ENCODE measurements around the gene HPCAL1. TPM values are rescaled to one million over a fixed set of nuclear protein-coding genes. Genes with fewer than 3 reads are reported as not detected.

The HPCAL1 gene
- total and polyA plus RNA-seq, 4 experiments from 2014 or later: 77.1 to 114 (median 90.4) TPM

DNA sequence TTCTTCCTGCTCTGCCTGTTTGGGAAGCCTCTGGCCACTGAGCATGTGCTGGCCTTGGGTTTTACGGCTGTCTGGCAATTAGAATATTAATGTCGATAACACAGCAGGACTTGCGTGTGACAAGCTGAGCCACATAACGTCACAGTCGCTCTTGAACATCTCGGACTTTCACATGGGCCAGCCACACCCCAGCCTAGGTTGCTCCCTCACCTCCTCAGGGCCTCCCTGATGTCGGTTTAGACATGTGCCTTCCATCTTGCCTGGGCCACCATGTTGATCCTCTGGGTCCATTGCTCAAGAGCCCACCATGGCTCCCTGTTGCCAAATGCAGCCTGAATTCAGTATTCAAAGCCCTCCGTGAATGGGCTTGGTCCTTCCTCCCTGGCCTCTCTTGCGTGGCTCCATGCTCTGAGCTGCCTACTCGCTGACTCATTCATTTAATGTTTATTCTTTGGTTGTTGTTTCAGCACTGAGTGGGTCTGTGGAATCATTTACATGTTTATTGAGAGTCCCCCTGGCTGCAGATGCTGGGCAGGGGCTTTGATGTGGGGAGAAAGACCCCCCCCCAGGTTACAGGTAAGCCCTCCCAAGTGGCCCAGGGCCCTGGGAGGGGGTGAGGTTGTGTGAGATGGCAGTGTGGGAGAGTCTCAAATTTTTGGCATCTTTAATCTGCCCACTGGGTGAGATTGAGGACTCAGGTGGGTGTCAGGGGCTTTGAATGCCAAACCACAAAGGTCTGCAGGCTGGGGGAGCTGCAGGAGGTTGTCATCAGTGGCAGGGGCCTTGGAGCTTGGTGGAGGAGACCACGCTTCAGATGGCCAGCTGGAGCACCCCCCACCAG is 83.4 kb downstream of the HPCAL1 start:
- H3K4me1 Mint-ChIP-seq: peaks cover 45 to 95% (median 77%) of the 10 kb centered on the region in 4 donors
- Histone ChIP-seq H3K4me1 (ENCODE audit: insufficient read depth, low read length) (peaks cover 96% of the 10 kb centered on the region), H3K36me3 (ENCODE audit: insufficient read depth, low read length) (no peaks in the 10 kb centered on the region), H3K27ac (ENCODE audit: low read depth, low read length) (no peak overlapping the region), H3K4me3 (ENCODE audit: low read length in 2 of 2) (no peak overlapping the region), H3K27me3 (ENCODE audit: insufficient read depth, low read length) (no peaks in the 10 kb centered on the region), H3K9me3 (ENCODE audit: control insufficient read depth in 1 of 2, low read length in 2 of 2) (no peaks in the 10 kb centered on the region)
- no peaks in the 10 kb centered on the region for H3K9me3 Mint-ChIP-seq
- ChIA-PET POLR2A (ENCODE audit: partially characterized antibody) (no interaction called here), CTCF (ENCODE audit: partially characterized antibody) (interaction anchor here (0.7 kb wide), 1 partner anchor 49 kb away, joined by 3 read pairs; no protein-coding TSS in a partner anchor)
- peak overlapping the region in 5 of 7 donors; percentile 51 to 85 (median 78) for H3K27ac Mint-ChIP-seq
- peaks cover 0 to 4% of the 10 kb centered on the region in 2 donors for H3K36me3 Mint-ChIP-seq
- H3K4me3 Mint-ChIP-seq: peak overlapping the region in 2 of 8 donors; percentile 55 to 65
- intact Hi-C loops (cut with micrococcal nuclease): no loop called here
- no peak for DNase-seq
- H3K27me3 Mint-ChIP-seq: no peaks in the 10 kb centered on the region

DNA sequence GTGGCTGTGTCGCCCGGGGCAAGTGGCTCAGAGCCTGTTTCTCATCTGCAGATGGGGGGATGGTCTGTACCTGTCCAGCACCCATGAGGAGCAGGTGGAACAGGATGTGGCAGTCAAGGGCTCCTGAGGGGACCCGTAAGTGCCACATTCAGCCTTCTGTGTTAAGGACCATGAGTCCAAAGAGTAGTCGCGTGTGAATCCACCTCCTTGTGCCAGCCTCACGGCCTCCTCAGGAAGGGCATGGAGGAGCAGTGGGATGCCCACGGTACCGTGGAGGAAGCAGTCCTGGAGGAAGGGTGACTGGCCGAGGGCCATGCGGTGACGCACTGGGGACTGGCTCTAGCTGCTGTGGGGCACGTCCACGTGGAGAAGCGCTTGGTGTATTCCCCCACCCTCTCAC is 84.3 kb downstream of the HPCAL1 start:
- ChIA-PET POLR2A (ENCODE audit: partially characterized antibody) (no interaction called here), CTCF (ENCODE audit: partially characterized antibody) (no interaction called here)
- DNase-seq: no peak
- peak overlapping the region in 3 of 7 donors; percentile 32 to 88 (median 69) for H3K27ac Mint-ChIP-seq
- Histone ChIP-seq H3K27ac (ENCODE audit: low read depth, low read length) (no peak overlapping the region), H3K4me3 (ENCODE audit: low read length in 2 of 2) (no peak overlapping the region), H3K36me3 (ENCODE audit: insufficient read depth, low read length) (no peaks in the 10 kb centered on the region), H3K27me3 (ENCODE audit: insufficient read depth, low read length) (no peaks in the 10 kb centered on the region), H3K9me3 (ENCODE audit: control insufficient read depth in 1 of 2, low read length in 2 of 2) (no peaks in the 10 kb centered on the region), H3K4me1 (ENCODE audit: insufficient read depth, low read length) (peaks cover 89% of the 10 kb centered on the region)
- H3K36me3 Mint-ChIP-seq: peaks cover 0 to 6% of the 10 kb centered on the region in 2 donors
- intact Hi-C loops (cut with micrococcal nuclease): no loop called here
- H3K4me3 Mint-ChIP-seq: no peak overlapping the region
- H3K4me1 Mint-ChIP-seq: peaks cover 39 to 95% (median 73%) of the 10 kb centered on the region in 4 donors
- no peaks in the 10 kb centered on the region for H3K27me3 Mint-ChIP-seq
- no peaks in the 10 kb centered on the region for H3K9me3 Mint-ChIP-seq

DNA sequence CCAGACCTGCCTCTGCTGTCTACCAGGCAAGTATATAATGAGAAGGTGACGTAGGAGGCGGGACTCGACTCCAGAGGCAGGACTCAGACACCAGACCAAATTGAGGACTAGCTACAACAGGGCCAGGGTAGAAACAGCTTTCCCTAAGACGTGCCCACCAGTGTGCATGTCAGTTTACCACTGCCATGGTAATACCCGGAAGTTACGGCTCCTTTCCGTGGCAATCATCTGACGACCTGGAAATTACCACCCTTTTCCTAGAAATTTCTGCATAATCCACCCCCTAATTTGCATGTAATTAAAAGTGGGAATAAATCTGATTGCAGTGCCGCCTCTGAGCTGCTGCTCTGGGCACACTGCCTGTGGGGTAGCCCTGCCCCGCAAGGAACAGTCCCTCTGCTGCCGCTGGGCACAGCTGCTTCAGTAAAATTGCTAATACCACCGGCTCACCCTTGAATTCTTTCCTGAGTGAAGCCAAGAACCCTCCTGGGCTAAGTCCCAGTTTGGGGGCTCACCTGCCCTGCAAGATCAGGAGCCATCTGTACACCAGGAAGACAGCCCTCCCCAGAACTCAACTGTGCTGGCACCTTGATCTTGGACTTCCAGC is 86.4 kb downstream of the HPCAL1 start:
- H3K4me1 Mint-ChIP-seq: peaks cover 31 to 91% (median 63%) of the 10 kb centered on the region in 4 donors
- CTCF ChIA-PET (ENCODE audit: partially characterized antibody): interaction anchor here (0.8 to 3.9 kb wide), 2 partner anchors 14 to 20 kb away, joined by 3 to 13 read pairs; no protein-coding TSS in a partner anchor
- Histone ChIP-seq H3K27me3 (ENCODE audit: insufficient read depth, low read length) (no peaks in the 10 kb centered on the region), H3K36me3 (ENCODE audit: insufficient read depth, low read length) (no peaks in the 10 kb centered on the region), H3K9me3 (ENCODE audit: control insufficient read depth in 1 of 2, low read length in 2 of 2) (no peaks in the 10 kb centered on the region), H3K4me1 (ENCODE audit: insufficient read depth, low read length) (peaks cover 83% of the 10 kb centered on the region), H3K27ac (ENCODE audit: low read depth, low read length) (no peak overlapping the region), H3K4me3 (ENCODE audit: low read length in 2 of 2) (no peak overlapping the region)
- no peaks in the 10 kb centered on the region for H3K9me3 Mint-ChIP-seq
- no peaks in the 10 kb centered on the region for H3K27me3 Mint-ChIP-seq
- POLR2A ChIA-PET (ENCODE audit: partially characterized antibody): no interaction called here
- intact Hi-C loops (cut with micrococcal nuclease): no loop called here
- H3K4me3 Mint-ChIP-seq: peak overlapping the region in 1 of 8 donors; percentile 13
- DNase-seq: no peak
- peak overlapping the region in 6 of 7 donors; percentile 63 to 91 (median 74) for H3K27ac Mint-ChIP-seq
- peaks cover 0 to 6% of the 10 kb centered on the region in 2 donors for H3K36me3 Mint-ChIP-seq

DNA sequence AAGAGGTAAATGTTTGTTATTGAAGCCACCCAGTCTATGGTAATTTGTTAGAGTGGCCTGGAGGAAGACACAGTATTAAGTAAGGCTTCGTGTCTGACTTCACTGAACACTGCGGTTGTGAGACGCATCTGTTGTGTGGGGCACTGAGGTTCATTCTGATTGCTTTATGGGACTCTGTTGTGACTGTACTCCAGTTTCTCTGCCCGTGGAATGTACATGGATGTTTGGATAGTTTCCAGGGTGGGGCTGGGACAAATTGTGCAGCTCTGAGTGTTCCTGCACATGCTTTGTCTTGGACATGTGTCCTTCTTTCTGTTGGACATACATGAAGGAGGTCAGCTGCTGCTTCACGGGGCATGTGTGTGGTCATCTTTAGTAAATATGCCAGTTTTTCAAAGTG is 86.9 kb downstream of the HPCAL1 start:
- Histone ChIP-seq H3K27ac (ENCODE audit: low read depth, low read length) (no peak overlapping the region), H3K9me3 (ENCODE audit: control insufficient read depth in 1 of 2, low read length in 2 of 2) (no peaks in the 10 kb centered on the region), H3K27me3 (ENCODE audit: insufficient read depth, low read length) (no peaks in the 10 kb centered on the region), H3K36me3 (ENCODE audit: insufficient read depth, low read length) (no peaks in the 10 kb centered on the region), H3K4me1 (ENCODE audit: insufficient read depth, low read length) (peaks cover 78% of the 10 kb centered on the region), H3K4me3 (ENCODE audit: low read length in 2 of 2) (no peak overlapping the region)
- Mint-ChIP-seq H3K36me3 (peaks cover 0 to 6% of the 10 kb centered on the region in 2 donors), H3K4me3 (no peak overlapping the region), H3K4me1 (peaks cover 32 to 91% (median 61%) of the 10 kb centered on the region in 4 donors), H3K27ac (peak overlapping the region; percentile 38 to 81 (median 73)), H3K27me3 (no peaks in the 10 kb centered on the region), H3K9me3 (no peaks in the 10 kb centered on the region)
- intact Hi-C loops (cut with micrococcal nuclease): no loop called here
- POLR2A ChIA-PET (ENCODE audit: partially characterized antibody): no interaction called here
- no peak for DNase-seq
- CTCF ChIA-PET (ENCODE audit: partially characterized antibody): interaction anchor here (0.8 to 3.9 kb wide), 3 partner anchors 8 to 19 kb away, joined by 3 to 13 read pairs (median 3); no protein-coding TSS in a partner anchor

DNA sequence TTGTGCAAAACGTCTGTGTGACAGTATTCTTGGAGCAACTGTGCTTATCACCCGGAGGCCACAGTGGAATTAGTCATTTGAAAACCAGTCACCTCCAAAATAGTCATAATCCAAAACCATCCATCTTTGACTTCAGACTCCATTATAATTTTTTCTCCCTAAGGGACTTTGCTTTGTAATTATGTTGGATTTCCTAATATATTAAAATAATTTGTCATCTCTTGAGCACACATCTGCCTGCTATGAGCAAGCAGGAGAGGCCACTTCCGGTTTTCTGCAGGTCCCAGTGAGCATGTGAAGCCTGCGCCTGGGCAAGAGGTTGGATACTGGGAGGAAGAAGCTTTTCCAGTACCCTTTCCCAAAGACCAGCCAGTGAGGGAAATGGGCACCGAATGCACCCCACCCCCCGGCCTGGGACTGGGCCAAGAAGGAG is 87.7 kb downstream of the HPCAL1 start:
- POLR2A ChIA-PET (ENCODE audit: partially characterized antibody): no interaction called here
- no peaks in the 10 kb centered on the region for H3K27me3 ChIP-seq (ENCODE audit: insufficient read depth, low read length)
- no peaks in the 10 kb centered on the region for H3K9me3 ChIP-seq (ENCODE audit: control insufficient read depth in 1 of 2, low read length in 2 of 2)
- Mint-ChIP-seq H3K4me3 (no peak overlapping the region), H3K9me3 (no peaks in the 10 kb centered on the region), H3K27ac (peak overlapping the region in 3 of 7 donors; percentile 8 to 62 (median 60)), H3K4me1 (peaks cover 35 to 85% (median 61%) of the 10 kb centered on the region in 4 donors), H3K27me3 (no peaks in the 10 kb centered on the region), H3K36me3 (peaks cover 0 to 6% of the 10 kb centered on the region in 2 donors)
- no peak for DNase-seq
- no peaks in the 10 kb centered on the region for H3K36me3 ChIP-seq (ENCODE audit: insufficient read depth, low read length)
- no peak overlapping the region for H3K27ac ChIP-seq (ENCODE audit: low read depth, low read length)
- CTCF ChIA-PET (ENCODE audit: partially characterized antibody): interaction anchor here (1.6 to 3.9 kb wide), 2 partner anchors 9 to 18 kb away, joined by 3 to 13 read pairs; no protein-coding TSS in a partner anchor
- H3K4me3 ChIP-seq (ENCODE audit: low read length in 2 of 2): no peak overlapping the region
- peaks cover 73% of the 10 kb centered on the region for H3K4me1 ChIP-seq (ENCODE audit: insufficient read depth, low read length)
- intact Hi-C loops (cut with micrococcal nuclease): no loop called here

DNA sequence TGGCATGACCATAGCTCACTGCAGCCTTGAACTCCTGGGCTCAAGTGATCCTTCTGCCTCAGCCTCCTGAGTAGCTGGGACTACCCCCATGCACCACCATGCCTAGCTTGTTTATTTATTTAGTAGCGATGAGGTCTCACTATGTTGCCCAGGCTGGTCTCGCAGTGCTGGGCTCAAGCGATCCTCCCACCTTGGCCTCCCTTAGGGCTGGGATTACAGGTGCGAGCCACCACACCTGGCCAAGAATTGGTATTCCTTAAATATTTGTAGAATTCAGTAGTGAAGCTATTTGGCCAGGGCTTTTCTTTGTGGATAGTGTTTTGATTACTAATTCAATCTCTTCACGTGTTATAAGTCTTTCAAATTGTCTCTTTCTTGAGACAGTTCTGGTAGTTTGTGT is 89.4 kb downstream of the HPCAL1 start:
- intact Hi-C loops (cut with micrococcal nuclease): loop anchor here (1.0 kb wide), 1 partner anchor 10 kb away; no protein-coding TSS in a partner anchor
- H3K36me3 Mint-ChIP-seq: peaks cover 0 to 6% of the 10 kb centered on the region in 2 donors
- DNase-seq: no peak
- peaks cover 30 to 79% (median 53%) of the 10 kb centered on the region in 4 donors for H3K4me1 Mint-ChIP-seq
- no peak overlapping the region for H3K4me3 Mint-ChIP-seq
- H3K27ac ChIP-seq (ENCODE audit: low read depth, low read length): no peak overlapping the region
- H3K4me1 ChIP-seq (ENCODE audit: insufficient read depth, low read length): peaks cover 56% of the 10 kb centered on the region
- ChIA-PET POLR2A (ENCODE audit: partially characterized antibody) (interaction anchor here (1.9 kb wide), 1 partner anchor 89 kb away, joined by 4 read pairs; no protein-coding TSS in a partner anchor), CTCF (ENCODE audit: partially characterized antibody) (interaction anchor here (3.9 kb wide), 1 partner anchor 17 kb away, joined by 13 read pairs; no protein-coding TSS in a partner anchor)
- no peaks in the 10 kb centered on the region for H3K36me3 ChIP-seq (ENCODE audit: insufficient read depth, low read length)
- no peaks in the 10 kb centered on the region for H3K27me3 Mint-ChIP-seq
- H3K9me3 Mint-ChIP-seq: no peaks in the 10 kb centered on the region
- no peaks in the 10 kb centered on the region for H3K9me3 ChIP-seq (ENCODE audit: control insufficient read depth in 1 of 2, low read length in 2 of 2)
- H3K4me3 ChIP-seq (ENCODE audit: low read length in 2 of 2): no peak overlapping the region
- peak overlapping the region; percentile 2 to 85 (median 77) for H3K27ac Mint-ChIP-seq
- no peaks in the 10 kb centered on the region for H3K27me3 ChIP-seq (ENCODE audit: insufficient read depth, low read length)

DNA sequence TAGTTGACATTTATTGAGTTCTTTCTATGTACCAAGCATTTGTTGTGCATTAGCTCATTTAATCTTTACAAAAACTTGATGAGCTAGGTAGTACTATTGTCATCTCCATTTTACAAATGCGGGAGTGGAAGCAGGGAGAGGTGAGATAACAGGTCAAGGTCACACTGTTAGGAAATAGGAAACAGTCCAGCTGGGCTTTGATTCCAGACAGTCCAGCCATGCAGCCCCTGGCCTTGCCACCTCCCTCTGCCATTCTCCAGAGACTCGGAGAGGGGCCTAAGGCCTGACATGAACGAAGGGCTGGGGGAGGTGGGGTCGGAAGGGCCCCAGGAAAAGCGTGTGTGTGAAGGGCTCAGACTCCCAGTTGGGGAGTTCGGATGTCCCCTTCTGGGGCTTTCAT is 89.8 kb downstream of the HPCAL1 start:
- Mint-ChIP-seq H3K4me1 (peaks cover 27 to 75% (median 50%) of the 10 kb centered on the region in 4 donors), H3K4me3 (no peak overlapping the region), H3K27ac (peak overlapping the region; percentile 2 to 85 (median 77)), H3K36me3 (peaks cover 0 to 5% of the 10 kb centered on the region in 2 donors), H3K27me3 (no peaks in the 10 kb centered on the region), H3K9me3 (no peaks in the 10 kb centered on the region)
- DNase-seq: no peak
- intact Hi-C loops (cut with micrococcal nuclease): loop anchor here (1.0 kb wide), 1 partner anchor 10 kb away; no protein-coding TSS in a partner anchor
- Histone ChIP-seq H3K36me3 (ENCODE audit: insufficient read depth, low read length) (no peaks in the 10 kb centered on the region), H3K27me3 (ENCODE audit: insufficient read depth, low read length) (no peaks in the 10 kb centered on the region), H3K4me1 (ENCODE audit: insufficient read depth, low read length) (peaks cover 52% of the 10 kb centered on the region), H3K9me3 (ENCODE audit: control insufficient read depth in 1 of 2, low read length in 2 of 2) (no peaks in the 10 kb centered on the region), H3K4me3 (ENCODE audit: low read length in 2 of 2) (no peak overlapping the region), H3K27ac (ENCODE audit: low read depth, low read length) (no peak overlapping the region)
- ChIA-PET POLR2A (ENCODE audit: partially characterized antibody) (interaction anchor here (1.9 kb wide), 1 partner anchor 89 kb away, joined by 4 read pairs; no protein-coding TSS in a partner anchor), CTCF (ENCODE audit: partially characterized antibody) (interaction anchor here (1.2 kb wide), 1 partner anchor 43 kb away, joined by 3 read pairs; no protein-coding TSS in a partner anchor)
